Neural cell (in vitro differentiated cells): ENCODE results near the gene SLC30A4.

ENCODE experiments used
- EP300 ChIP-seq: fragments of 450-650 bp; conservative IDR thresholded peaks from 2 replicates; pipeline ENCODE4 v1.6.1; 2014; ENCODE audit warnings: antibody characterized with exemption, mild to moderate bottlenecking, moderate library complexity; ENCODE audit not compliant: poor library complexity, severe bottlenecking
- EZH2 ChIP-seq: fragments of 200-600, 300-800 bp; shearing (Covaris generic), sonication (generic); IDR thresholded peaks from 2 replicates; pipeline ENCODE4 v1.6.1; 2014; ENCODE audit warnings: antibody characterized with exemption, low read length, borderline replicate concordance, mild to moderate bottlenecking; ENCODE audit not compliant: insufficient read depth, poor library complexity, severe bottlenecking
- POLR2AphosphoS5 ChIP-seq: IDR thresholded peaks from 2 replicates; pipeline ENCODE4 v1.6.1; 2012
- RAD21 ChIP-seq: fragments of 450-650 bp; conservative IDR thresholded peaks from 2 replicates; pipeline ENCODE4 v1.6.1; 2014; ENCODE audit warnings: antibody characterized with exemption, mild to moderate bottlenecking, moderate library complexity
- SMC3 ChIP-seq: fragments of 450-650 bp; conservative IDR thresholded peaks from 2 replicates; pipeline ENCODE4 v1.6.1; 2014; ENCODE audit warnings: antibody characterized with exemption, mild to moderate bottlenecking, moderate library complexity; ENCODE audit not compliant: poor library complexity
- TAF1 ChIP-seq: IDR thresholded peaks from 2 replicates; pipeline ENCODE4 v1.6.1; 2012; ENCODE audit warnings: low read depth
- TF ChIP-seq, protein P1 (sequence below): IDR thresholded peaks from 2 replicates; pipeline ENCODE4 v1.6.1; 2012; ENCODE audit warnings: borderline replicate concordance
- TF ChIP-seq, protein P2 (sequence below): fragments of 450-650 bp; IDR thresholded peaks from 2 replicates; pipeline ENCODE4 v1.5.1; 2014; ENCODE audit warnings: antibody characterized with exemption, mild to moderate bottlenecking, moderate library complexity; ENCODE audit not compliant: poor library complexity, severe bottlenecking

GRCh38 chr15:45469441-45469840 is 53.1 kb downstream of the SLC30A4 start:
- TF ChIP-seq, protein P1, sequence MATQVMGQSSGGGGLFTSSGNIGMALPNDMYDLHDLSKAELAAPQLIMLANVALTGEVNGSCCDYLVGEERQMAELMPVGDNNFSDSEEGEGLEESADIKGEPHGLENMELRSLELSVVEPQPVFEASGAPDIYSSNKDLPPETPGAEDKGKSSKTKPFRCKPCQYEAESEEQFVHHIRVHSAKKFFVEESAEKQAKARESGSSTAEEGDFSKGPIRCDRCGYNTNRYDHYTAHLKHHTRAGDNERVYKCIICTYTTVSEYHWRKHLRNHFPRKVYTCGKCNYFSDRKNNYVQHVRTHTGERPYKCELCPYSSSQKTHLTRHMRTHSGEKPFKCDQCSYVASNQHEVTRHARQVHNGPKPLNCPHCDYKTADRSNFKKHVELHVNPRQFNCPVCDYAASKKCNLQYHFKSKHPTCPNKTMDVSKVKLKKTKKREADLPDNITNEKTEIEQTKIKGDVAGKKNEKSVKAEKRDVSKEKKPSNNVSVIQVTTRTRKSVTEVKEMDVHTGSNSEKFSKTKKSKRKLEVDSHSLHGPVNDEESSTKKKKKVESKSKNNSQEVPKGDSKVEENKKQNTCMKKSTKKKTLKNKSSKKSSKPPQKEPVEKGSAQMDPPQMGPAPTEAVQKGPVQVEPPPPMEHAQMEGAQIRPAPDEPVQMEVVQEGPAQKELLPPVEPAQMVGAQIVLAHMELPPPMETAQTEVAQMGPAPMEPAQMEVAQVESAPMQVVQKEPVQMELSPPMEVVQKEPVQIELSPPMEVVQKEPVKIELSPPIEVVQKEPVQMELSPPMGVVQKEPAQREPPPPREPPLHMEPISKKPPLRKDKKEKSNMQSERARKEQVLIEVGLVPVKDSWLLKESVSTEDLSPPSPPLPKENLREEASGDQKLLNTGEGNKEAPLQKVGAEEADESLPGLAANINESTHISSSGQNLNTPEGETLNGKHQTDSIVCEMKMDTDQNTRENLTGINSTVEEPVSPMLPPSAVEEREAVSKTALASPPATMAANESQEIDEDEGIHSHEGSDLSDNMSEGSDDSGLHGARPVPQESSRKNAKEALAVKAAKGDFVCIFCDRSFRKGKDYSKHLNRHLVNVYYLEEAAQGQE: no peak
- TF ChIP-seq, protein P2, sequence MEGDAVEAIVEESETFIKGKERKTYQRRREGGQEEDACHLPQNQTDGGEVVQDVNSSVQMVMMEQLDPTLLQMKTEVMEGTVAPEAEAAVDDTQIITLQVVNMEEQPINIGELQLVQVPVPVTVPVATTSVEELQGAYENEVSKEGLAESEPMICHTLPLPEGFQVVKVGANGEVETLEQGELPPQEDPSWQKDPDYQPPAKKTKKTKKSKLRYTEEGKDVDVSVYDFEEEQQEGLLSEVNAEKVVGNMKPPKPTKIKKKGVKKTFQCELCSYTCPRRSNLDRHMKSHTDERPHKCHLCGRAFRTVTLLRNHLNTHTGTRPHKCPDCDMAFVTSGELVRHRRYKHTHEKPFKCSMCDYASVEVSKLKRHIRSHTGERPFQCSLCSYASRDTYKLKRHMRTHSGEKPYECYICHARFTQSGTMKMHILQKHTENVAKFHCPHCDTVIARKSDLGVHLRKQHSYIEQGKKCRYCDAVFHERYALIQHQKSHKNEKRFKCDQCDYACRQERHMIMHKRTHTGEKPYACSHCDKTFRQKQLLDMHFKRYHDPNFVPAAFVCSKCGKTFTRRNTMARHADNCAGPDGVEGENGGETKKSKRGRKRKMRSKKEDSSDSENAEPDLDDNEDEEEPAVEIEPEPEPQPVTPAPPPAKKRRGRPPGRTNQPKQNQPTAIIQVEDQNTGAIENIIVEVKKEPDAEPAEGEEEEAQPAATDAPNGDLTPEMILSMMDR: no peak
- TF ChIP-seq SMC3 (no peak), EZH2 (no peak), RAD21 (no peak), POLR2AphosphoS5 (no peak), EP300 (no peak), TAF1 (no peak)
